Suprapubic skin (tissue), 4 donors: ENCODE data around the gene DUS1L.

Experiments used
- CTCF ChIP-seq, 2 donors: fragments of 200-600 bp in 1 of 2; fragments of 450-650 bp in 1 of 2; sonication (generic) in 1 of 2; IDR thresholded peaks; one replicate each; pipeline ENCODE4 v1.5.1; 2016 to 2019; ENCODE audit warnings: antibody characterized with exemption in 2 of 2, mild to moderate bottlenecking in 1 of 2, moderate library complexity in 1 of 2
- EP300 ChIP-seq: sonication (generic); formaldehyde crosslinking; IDR thresholded peaks from one replicate; pipeline ENCODE4 v1.6.1; 2017; ENCODE audit warnings: antibody characterized with exemption
- POLR2AphosphoS5 ChIP-seq, 3 donors: sonication (generic); formaldehyde crosslinking; IDR thresholded peaks; one replicate each; pipeline ENCODE4 v1.6.1; 2017; ENCODE audit warnings: antibody characterized with exemption in 3 of 3

GRCh38 chr17:82042649-82043048 is 23.0 kb downstream of the DUS1L start:
- TF ChIP-seq EP300 (no peak), POLR2AphosphoS5 (IDR thresholded peaks at IDR 0.05) (no peak), CTCF (IDR thresholded peaks at IDR 0.05) (no peak)
